Measurements from ENCODE around the gene ARSK. TPM values are rescaled to one million over a fixed set of nuclear protein-coding genes. Genes with fewer than 3 reads are reported as not detected.
A peak's percentile ranks its signal among the peaks of the same experiment; 100 is the strongest.

The ARSK gene
- total and polyA plus RNA-seq, 2 of the 13 experiments (the other 11 are each of a cell fraction or from before 2014, with no cell fraction given): 7.9 TPM

GRCh38 chr5:95554647-95555548 is at the start of gene ARSK, which contains the start of gene SKIC3 (continued):
- no peak for TF ChIP-seq MLXIP (CRISPR knock-in tag; IDR thresholded peaks at IDR 0.05; ENCODE audit: borderline replicate concordance)
- peak; percentile 62; the same call in 1 of the 2 replicates for TF ChIP-seq HOXA3 (CRISPR knock-in tag; IDR thresholded peaks at IDR 0.05)
- no peak for TF ChIP-seq ZNF724P (CRISPR knock-in tag; IDR thresholded peaks at IDR 0.05; ENCODE audit: borderline replicate concordance)
- TF ChIP-seq SNAPC5 (CRISPR knock-in tag; IDR thresholded peaks at IDR 0.05; ENCODE audit: borderline replicate concordance): peak; percentile 81
- TF ChIP-seq ZNF704 (CRISPR knock-in tag; IDR thresholded peaks at IDR 0.05; ENCODE audit: borderline replicate concordance): no peak
- peak; percentile 39; the same call in 1 of the 2 replicates for TF ChIP-seq NFYC (CRISPR knock-in tag; IDR thresholded peaks at IDR 0.05)
- TF ChIP-seq MIER3 (CRISPR knock-in tag; IDR thresholded peaks at IDR 0.05; ENCODE audit: borderline replicate concordance): peak; percentile 56; the same call in 1 of the 2 replicates
- no peak for TF ChIP-seq HNF4A (CRISPR knock-in tag; IDR thresholded peaks at IDR 0.05)
- 0 out of 2 replicates have a peak, but pooled peaks have one; percentile 51 for TF ChIP-seq ZFP36L1 (CRISPR knock-in tag; IDR thresholded peaks at IDR 0.05)
- no peak for TF ChIP-seq ZNF329 (CRISPR knock-in tag; IDR thresholded peaks at IDR 0.05; ENCODE audit: low read depth)
- peak; percentile 63; the same call in 1 of the 2 replicates for TF ChIP-seq MYC (CRISPR knock-in tag; IDR thresholded peaks at IDR 0.05; ENCODE audit: borderline replicate concordance)
- no peak for TF ChIP-seq XBP1 (CRISPR knock-in tag; IDR thresholded peaks at IDR 0.05)
- peak; percentile 69 for TF ChIP-seq MEIS2 (CRISPR knock-in tag; IDR thresholded peaks at IDR 0.05)
- no peak for TF ChIP-seq ZFP36 (IDR thresholded peaks at IDR 0.05; ENCODE audit: borderline replicate concordance, low read depth, low read length, partially characterized antibody)
- no peak for TF ChIP-seq ZNF136 (CRISPR knock-in tag; IDR thresholded peaks at IDR 0.05; ENCODE audit: low read depth)
- no peak for TF ChIP-seq KLF9 (CRISPR knock-in tag; IDR thresholded peaks at IDR 0.05; ENCODE audit: low read depth)
- TF ChIP-seq ZNF883 (CRISPR knock-in tag; IDR thresholded peaks at IDR 0.05; ENCODE audit: not compliant biosample characterization): peak; percentile 55
- TF ChIP-seq ZNF619 (CRISPR knock-in tag; IDR thresholded peaks at IDR 0.05): no peak; the same call in 1 of the 2 replicates
- no peak for TF ChIP-seq ZBTB21 (CRISPR knock-in tag; IDR thresholded peaks at IDR 0.05)
- peak; percentile 52; the same call in 1 of the 2 replicates for TF ChIP-seq FOXA3 (CRISPR knock-in tag; IDR thresholded peaks at IDR 0.05)
- peak; percentile 73; the same call in 1 of the 2 replicates for TF ChIP-seq ZNF331 (CRISPR knock-in tag; IDR thresholded peaks at IDR 0.05)
- TF ChIP-seq ZNF513 (CRISPR knock-in tag; conservative IDR thresholded peaks at IDR 0.05): no peak
- TF ChIP-seq, protein P1, sequence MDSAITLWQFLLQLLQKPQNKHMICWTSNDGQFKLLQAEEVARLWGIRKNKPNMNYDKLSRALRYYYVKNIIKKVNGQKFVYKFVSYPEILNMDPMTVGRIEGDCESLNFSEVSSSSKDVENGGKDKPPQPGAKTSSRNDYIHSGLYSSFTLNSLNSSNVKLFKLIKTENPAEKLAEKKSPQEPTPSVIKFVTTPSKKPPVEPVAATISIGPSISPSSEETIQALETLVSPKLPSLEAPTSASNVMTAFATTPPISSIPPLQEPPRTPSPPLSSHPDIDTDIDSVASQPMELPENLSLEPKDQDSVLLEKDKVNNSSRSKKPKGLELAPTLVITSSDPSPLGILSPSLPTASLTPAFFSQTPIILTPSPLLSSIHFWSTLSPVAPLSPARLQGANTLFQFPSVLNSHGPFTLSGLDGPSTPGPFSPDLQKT (CRISPR knock-in tag; IDR thresholded peaks at IDR 0.05; ENCODE audit: borderline replicate concordance): no peak

All from HepG2 (cell line).